GM19467 (cell line): Measurements from ENCODE around the gene SH2D3A.
A peak's percentile ranks its signal among the peaks of the same experiment; 100 is the strongest.
"Not testable (repeated sequence)": the region's sequence is repeated elsewhere in the genome, so short reads cannot be mapped to it uniquely, and the experiment has no call there.

Experiments used
- ATAC-seq: cut with Tn5 transposase; IDR thresholded peaks from one replicate; pipeline ENCODE4 v1.9.1; 2021; ENCODE audit warnings: mild to moderate bottlenecking, moderate library complexity; ENCODE audit not compliant: unreplicated experiment

SH2D3A gene

DNA sequence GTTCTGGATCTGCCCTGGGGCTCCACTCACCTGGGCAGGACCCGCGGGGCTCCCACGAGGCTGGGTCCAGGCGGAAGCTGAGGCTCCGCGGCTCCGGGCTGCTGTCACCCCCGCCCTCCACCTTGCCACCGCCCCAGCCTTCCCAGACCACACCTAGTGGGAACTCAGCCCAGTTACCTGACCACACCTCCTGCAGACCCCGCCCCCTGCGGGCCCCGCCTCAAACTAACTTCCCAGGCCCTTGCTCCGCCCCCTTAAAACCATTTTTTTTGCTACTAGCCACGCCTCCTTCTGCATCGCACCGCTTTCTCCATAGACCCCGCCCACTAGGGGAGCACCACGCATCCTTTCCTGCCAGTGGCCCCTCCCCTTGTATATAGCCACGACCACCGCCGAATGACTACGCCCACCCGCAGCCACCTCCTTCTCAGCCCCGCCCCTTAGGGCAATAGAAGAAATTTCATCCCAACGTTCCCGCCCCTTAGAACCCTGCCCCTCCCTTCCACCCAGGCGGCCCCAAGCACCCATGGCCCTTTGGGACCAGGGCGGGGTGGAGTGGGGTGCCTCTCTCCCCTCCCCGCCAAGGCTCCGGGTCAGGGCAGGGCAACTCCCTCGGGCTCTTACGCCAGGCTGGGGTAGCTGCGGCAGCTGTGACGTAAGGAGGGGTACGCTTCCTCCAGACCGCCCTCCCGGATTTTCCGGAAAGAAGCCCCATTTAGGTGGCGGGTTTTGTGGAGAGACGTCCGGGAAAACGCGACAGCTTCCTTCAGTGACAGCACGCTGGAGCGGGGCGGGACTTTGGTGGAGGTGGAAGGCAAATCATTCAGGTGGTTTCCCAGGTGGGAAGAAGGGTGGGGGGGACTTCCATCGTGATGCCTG is at the start of gene SH2D3A:
SH2D3A (minus strand) TSS at position 79 of the 879 bp plus-strand sequence. CDS start 3,687 bp downstream, outside the sequence.
- peak; percentile 58 for ATAC-seq

GRCh38 chr19:6813659-6814058 is 46.4 kb upstream of the SH2D3A start:
- no peak for ATAC-seq

DNA sequence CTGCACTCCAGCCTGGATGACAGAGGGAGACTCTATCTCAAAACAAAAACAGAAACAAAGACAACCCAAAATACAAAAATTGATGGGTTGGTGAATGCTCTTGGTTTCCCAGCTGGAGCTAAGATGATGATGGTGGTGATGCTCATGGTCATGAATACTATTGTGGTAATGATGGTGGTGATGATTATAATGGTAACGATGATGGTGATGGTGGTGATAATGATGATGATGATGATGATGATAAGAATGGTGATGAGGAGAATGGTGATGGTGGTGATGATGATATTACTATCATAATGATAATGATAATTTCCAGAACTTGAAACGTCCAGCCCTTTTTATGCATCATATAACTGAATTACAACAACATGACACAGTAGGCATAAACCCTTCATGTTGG is 45.4 kb upstream of the SH2D3A start:
- ATAC-seq = no peak

GRCh38 chr19:6811906-6812305 is 44.7 kb upstream of the SH2D3A start:
- no peak for ATAC-seq

- ATAC-seq = no peak
These were observed 44.1 kb upstream of the SH2D3A start for GRCh38 chr19:6811378-6811777.

GRCh38 chr19:6809262-6809661 is 42.0 kb upstream of the SH2D3A start:
- no peak for ATAC-seq

GRCh38 chr19:6808494-6808893 is 41.3 kb upstream of the SH2D3A start:
- ATAC-seq = no peak

- no peak for ATAC-seq
These were observed 40.1 kb upstream of the SH2D3A start for GRCh38 chr19:6807291-6807690.

GRCh38 chr19:6806488-6806887 is 39.3 kb upstream of the SH2D3A start:
- no peak for ATAC-seq

DNA sequence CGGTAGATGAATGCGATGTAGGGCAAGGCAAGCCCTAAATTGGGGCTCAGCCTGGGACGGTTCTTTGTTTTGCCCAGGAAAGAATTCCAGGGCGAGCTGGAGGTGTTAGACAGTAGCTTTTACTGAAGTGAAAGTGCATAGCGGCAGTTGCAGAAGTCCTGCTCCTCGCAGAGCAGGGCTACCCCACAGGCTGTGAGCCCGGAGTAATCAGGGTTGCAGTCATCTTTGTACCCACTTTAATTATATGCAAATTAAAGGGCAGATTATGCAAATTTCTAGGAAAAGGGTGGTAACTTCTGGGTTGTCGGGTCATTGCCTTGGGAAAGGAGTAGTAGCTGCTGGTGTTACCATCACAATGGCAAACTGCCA is 35.8 kb upstream of the SH2D3A start:
- no peak for ATAC-seq

- peak; percentile 57 for ATAC-seq
These were observed 35.3 kb upstream of the SH2D3A start for GRCh38 chr19:6802336-6803035.

GRCh38 chr19:6801485-6802086 is 34.4 kb upstream of the SH2D3A start:
- ATAC-seq = no peak

GRCh38 chr19:6800991-6801484 is 33.8 kb upstream of the SH2D3A start:
- no peak for ATAC-seq

GRCh38 chr19:6800160-6800790 is 33.0 kb upstream of the SH2D3A start:
- not testable (repeated sequence) for ATAC-seq

DNA sequence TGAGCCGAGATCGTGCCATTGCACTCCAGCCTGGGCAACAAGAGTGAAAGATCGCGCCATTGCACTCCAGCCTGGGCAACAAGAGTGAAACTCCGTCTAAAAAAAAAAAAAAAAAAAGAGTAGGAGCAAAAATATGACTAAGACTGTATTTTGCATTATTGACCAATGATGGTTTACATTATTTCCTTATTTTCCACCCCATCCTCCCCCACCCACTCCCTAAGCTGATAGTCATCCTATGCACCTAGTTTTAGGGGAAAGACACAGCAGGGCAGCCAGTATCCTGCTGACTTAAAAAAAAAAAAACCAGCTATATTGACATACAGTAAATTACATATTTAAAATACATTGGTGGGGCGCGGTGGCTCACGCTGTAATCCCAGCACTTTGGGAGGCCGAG is 30.4 kb upstream of the SH2D3A start:
- no peak for ATAC-seq

- ATAC-seq = no peak
These were observed 29.0 kb upstream of the SH2D3A start for GRCh38 chr19:6796278-6796677.

DNA sequence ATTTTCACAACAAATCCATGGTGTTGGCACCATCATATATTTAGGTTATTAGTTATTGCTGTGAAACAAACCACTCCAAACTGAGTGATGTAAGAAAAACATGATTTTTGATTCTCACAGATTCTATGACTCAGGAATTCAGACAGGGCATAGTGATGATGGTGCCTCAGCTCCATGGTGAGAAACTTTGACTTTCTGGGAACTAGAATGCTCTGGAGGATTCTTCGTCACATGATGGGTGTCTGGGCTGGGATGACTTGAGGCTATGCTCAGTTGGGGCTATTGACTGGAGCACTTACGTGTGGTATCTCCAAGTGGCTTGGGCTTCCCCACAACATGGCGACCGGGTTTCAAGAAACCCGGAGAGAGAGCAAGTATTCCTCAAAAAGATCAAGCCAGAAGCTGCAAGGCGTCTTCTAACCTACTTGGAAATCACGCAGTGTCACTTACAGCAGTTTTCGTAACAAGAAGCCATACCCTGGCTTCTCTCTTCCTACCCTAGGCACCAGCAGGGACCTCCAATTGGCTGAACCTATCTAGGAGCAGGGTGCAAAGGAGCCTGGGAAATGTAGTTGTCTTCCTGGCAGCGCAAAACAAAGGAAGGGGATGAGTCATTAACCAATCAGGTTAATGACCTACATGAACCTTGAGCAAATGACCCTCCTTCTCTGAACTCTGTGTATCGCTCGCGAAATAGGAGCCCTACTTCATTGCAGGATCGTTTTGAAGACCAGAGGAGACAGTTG is 27.6 kb upstream of the SH2D3A start:
- ATAC-seq = no peak

- ATAC-seq = no peak
These were observed 26.7 kb upstream of the SH2D3A start for GRCh38 chr19:6793973-6794372.

DNA sequence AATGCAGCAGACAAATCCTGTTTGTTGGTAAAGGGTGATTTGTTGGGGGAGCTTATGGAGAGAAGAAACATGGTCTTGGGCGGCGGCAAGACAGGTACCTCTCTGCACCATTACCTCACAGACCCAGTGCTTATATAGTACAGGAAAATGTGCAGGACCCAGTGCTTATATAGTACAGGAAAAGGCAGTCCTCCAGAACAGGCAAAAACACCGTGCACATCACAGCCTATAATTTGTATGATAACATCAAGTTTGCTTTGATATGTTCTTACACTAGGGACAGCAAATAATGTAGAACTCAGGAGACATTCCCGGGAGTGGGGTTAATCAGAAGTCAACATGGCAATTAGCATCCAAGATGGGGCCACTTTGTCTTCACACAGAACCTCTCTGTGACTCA is 26.2 kb upstream of the SH2D3A start:
- ATAC-seq = no peak

DNA sequence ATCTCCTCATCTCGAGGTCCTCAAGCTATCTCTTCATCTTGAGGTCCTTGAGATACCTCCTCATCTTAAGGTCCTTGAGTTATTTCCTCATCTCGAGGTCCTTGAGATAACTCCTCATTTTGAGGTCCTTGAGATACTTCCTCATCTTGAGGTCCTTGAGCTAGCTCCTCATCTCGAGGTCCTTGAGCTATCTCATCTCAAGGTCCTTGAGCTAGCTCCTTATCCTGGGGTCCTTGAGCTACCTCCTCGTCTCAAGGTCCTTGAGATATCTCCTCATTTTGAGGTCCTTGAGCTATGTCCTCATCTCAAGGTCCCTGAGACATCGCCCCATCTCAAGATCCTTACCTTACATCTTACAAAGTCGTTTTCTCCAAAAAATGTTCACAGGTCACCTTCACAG is 24.0 kb upstream of the SH2D3A start:
- ATAC-seq = no peak
